Measurements from ENCODE around the gene CDC27. TPM values are rescaled to one million over a fixed set of nuclear protein-coding genes. Genes with fewer than 3 reads are reported as not detected.

Gene CDC27
- total and polyA plus RNA-seq, 2 donors (not counting 3 experiments of a cell fraction or from before 2014, with no cell fraction given): 76.1 to 172 TPM

DNA sequence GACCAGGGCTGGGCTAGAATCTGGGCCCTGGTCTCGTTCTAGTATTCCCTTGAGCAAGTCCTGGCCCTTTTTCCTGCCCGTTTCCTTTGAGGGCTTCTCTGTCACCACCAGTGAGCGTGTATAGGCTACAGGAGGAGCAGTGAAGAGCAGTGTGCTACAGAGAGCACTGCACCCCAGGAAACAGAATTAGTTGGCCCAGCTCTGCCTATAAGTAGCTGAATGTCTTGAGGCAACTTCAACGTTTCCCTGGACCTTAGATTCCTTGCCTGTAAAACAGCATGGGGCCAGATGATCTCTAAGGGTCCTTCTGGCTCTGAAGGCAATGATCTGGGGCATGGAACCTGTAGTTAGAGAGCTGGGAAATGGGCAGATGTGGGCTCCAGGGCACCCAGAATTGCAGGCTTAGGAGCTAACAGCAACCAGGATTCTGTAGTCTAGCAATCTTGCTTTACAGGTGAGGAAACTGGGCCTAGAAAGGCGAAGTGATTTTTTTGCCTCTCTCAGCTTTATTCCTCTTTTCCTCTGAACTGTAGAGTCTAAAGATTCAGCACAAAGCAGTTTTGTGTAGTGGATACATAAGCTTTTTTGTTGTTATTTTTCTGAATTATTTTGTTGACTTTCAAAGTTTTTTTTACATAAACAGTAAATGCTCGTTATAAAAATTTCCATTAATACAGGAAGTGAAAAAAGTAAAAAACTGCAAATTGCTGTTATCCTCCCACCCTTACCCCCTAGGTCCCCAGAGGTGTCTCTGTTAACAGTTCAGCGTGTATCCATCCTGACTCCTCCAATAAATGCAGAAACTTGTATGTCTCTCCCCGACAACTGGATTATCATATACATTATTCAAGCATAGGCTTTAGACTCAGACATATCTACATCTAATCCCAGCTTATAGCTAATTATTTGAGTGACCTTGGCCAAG lies 18.3 kb upstream of the CDC27 start:
- intact Hi-C loops (cut with micrococcal nuclease): no loop called here
- CTCF ChIA-PET: interaction anchor here (0.8 to 2.5 kb wide), 3 partner anchors 18 to 108 kb away, joined by 3 to 15 read pairs (median 3); partner anchors contain the start of gene CDC27
- no peak overlapping the region for H3K9ac ChIP-seq (replicated peaks; ENCODE audit: extremely low read depth, insufficient read depth, low read length)
- no peak overlapping the region for H3K27ac ChIP-seq (ENCODE audit: insufficient read depth, low read depth, low read length)
- H3K36me3 ChIP-seq (ENCODE audit: control insufficient read depth in 2 of 2, extremely low read depth in 1 of 2, insufficient read depth in 2 of 2, low read length in 2 of 2): no peaks in the 10 kb centered on the region
- no peak overlapping the region for H3K4me2 ChIP-seq (ENCODE audit: insufficient read depth, low read length)
- H3K4me3 ChIP-seq (replicated peaks in 1 of 3; ENCODE audit: insufficient read depth in 1 of 3, low read depth in 1 of 3, low read length in 3 of 3): no peak overlapping the region
- TF ChIP-seq, protein P1, sequence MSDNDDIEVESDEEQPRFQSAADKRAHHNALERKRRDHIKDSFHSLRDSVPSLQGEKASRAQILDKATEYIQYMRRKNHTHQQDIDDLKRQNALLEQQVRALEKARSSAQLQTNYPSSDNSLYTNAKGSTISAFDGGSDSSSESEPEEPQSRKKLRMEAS (IDR thresholded peaks at IDR 0.05; ENCODE audit: insufficient read depth, insufficient read length): no peak
- no peak for TF ChIP-seq FOS (IDR thresholded peaks at IDR 0.05; ENCODE audit: borderline replicate concordance, insufficient read depth, low read length)
- TF ChIP-seq EZH2 (IDR thresholded peaks at IDR 0.05; ENCODE audit: borderline replicate concordance, low read depth, low read length, severe bottlenecking): no peak
- no peak for TF ChIP-seq POLR2AphosphoS5 (IDR thresholded peaks at IDR 0.05; ENCODE audit: insufficient read depth, low read depth, low read length)
- TF ChIP-seq POLR2A (IDR thresholded peaks at IDR 0.05; ENCODE audit: low read depth, low read length): no peak
- TF ChIP-seq GATA2 (IDR thresholded peaks at IDR 0.05; ENCODE audit: insufficient read depth, insufficient read length, low read depth, low read length): no peak
- TF ChIP-seq, protein P2, sequence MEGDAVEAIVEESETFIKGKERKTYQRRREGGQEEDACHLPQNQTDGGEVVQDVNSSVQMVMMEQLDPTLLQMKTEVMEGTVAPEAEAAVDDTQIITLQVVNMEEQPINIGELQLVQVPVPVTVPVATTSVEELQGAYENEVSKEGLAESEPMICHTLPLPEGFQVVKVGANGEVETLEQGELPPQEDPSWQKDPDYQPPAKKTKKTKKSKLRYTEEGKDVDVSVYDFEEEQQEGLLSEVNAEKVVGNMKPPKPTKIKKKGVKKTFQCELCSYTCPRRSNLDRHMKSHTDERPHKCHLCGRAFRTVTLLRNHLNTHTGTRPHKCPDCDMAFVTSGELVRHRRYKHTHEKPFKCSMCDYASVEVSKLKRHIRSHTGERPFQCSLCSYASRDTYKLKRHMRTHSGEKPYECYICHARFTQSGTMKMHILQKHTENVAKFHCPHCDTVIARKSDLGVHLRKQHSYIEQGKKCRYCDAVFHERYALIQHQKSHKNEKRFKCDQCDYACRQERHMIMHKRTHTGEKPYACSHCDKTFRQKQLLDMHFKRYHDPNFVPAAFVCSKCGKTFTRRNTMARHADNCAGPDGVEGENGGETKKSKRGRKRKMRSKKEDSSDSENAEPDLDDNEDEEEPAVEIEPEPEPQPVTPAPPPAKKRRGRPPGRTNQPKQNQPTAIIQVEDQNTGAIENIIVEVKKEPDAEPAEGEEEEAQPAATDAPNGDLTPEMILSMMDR (IDR thresholded peaks at IDR 0.05; ENCODE audit: extremely low read depth in 1 of 2, insufficient read depth in 1 of 2, low read depth in 1 of 2, low read length in 2 of 2): no peak
- TF ChIP-seq MYC (IDR thresholded peaks at IDR 0.05; ENCODE audit: low read depth, low read length): no peak
- TF ChIP-seq JUN (IDR thresholded peaks at IDR 0.05; ENCODE audit: borderline replicate concordance, insufficient read depth, insufficient read length, low read depth): no peak
- H2AFZ ChIP-seq (ENCODE audit: low read depth, low read length): no peak overlapping the region
- FAIRE-seq (no peak), DNase-seq (ENCODE audit: low read depth, low spot score) (no peak)
- H3K27me3 ChIP-seq (ENCODE audit: control insufficient read depth in 2 of 2, insufficient read depth in 2 of 2, low read length in 2 of 2): no peaks in the 10 kb centered on the region
- dilution Hi-C loops (cut with MboI; ENCODE audit: extremely low pct_ligation_motif_present, low sequenced_read_pairs): no loop called here
- no TSS peak for BruUV-seq (replicated peaks)
- H3K9me3 ChIP-seq (replicated peaks; ENCODE audit: control insufficient read depth, insufficient read depth, low read length): no peaks in the 10 kb centered on the region
- H3K4me1 ChIP-seq (ENCODE audit: control insufficient read depth, extremely low read depth, insufficient read depth, low read length): no peaks in the 10 kb centered on the region
- no peaks in the 10 kb centered on the region for H3K9me1 ChIP-seq (replicated peaks; ENCODE audit: control insufficient read depth, extremely low read depth, insufficient read depth, low read length)
- POLR2A ChIA-PET: interaction anchor here (0.6 kb wide), 1 partner anchor 80 kb away, joined by 3 read pairs; no protein-coding TSS in a partner anchor
- H4K20me1 ChIP-seq (replicated peaks; ENCODE audit: control insufficient read depth, extremely low read depth, insufficient read depth, low read length): no peaks in the 10 kb centered on the region
- H3K79me2 ChIP-seq (ENCODE audit: control insufficient read depth, insufficient read depth, low read length): no peaks in the 10 kb centered on the region
